Heart left ventricle (tissue), 13 donors: ENCODE results near the gene PYGM.

Source experiments
- CTCF ChIP-seq, 12 donors: fragments of 200-600 bp; sonication (generic) in 4 of 12; IDR thresholded peaks; one replicate each; pipeline versions ENCODE4 v1.5.0 to v1.8.0; 2018 to 2022; ENCODE audit warnings: antibody characterized with exemption in 12 of 12, mild to moderate bottlenecking in 5 of 12
- POLR2A ChIP-seq, 2 donors: fragments of 450-650 bp; IDR thresholded peaks; one replicate each; pipeline ENCODE4 v1.6.1; 2017; ENCODE audit warnings: antibody characterized with exemption in 2 of 2, mild to moderate bottlenecking in 2 of 2, moderate library complexity in 2 of 2
- donor health status: ischemic (EF 13 %, LVEDD 7.1; RV severe dilation, severe dysfunction).
- donor health status: DM: no; HTN: yes; CAD: no.
- donor health status: DM: no; HTN: no; CAD: no.
- donor health status: ischemic (EF 25% LVEDD 6.9; RV normal size, moderate dysfunction).
- donor health status: ischemic (EF 25% LVEDD 5.7; RV mildly dilated, moderate dysfunction).
- donor health status: ischemic (EF 35%, LVEDD 5.7; RV mildly dilated, moderate dysfunction).
- donor health status: nonischemic (EF 11% LVEDD 7.7; RV severe dilation, severe dysfunction).
- donor health status: DM: yes; HTN: yes; CAD: no.
- donor health status: PGD.
- donor health status: ischemic (EF 29% LVEDD 5.4; RV normal size, mild dysfunction).
- donor health status: nonischemic (EF 23%, LVEDD 6.1; RV moderate dilation, normal function).

- TF ChIP-seq CTCF (IDR thresholded peaks at IDR 0.05) (no peak), POLR2A (IDR thresholded peaks at IDR 0.05) (no peak)
Observed at GRCh38 chr11:64746486-64746885, 13.3 kb downstream of the PYGM start.
